Measurements from ENCODE around the gene DGUOK. TPM values are rescaled to one million over a fixed set of nuclear protein-coding genes. Genes with fewer than 3 reads are reported as not detected.

Gene DGUOK
- total and polyA plus RNA-seq, 2 of the 4 experiments (the other 2 are of a cell fraction): 66.3 to 111 TPM

DNA sequence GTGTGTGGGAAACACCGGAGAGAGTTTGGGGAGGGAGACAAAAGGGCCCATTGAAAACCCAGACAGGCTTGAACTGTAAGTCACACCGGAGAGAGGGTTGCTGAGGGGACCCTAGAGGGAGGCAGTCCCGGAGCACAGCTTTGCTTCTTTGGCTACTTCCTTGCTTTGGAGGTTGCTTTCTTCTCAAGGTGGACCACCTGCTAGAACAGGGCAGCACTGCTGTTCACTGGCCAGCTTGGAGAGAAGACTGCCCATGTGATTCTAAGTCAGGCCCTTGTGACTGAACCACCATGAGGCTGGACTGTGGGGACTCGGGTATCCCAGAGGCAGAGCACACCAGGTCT is 29.5 kb upstream of the DGUOK start:
- Histone ChIP-seq H4K91ac (ENCODE audit: insufficient read depth, low read depth, low read length) (no peak overlapping the region), H3K9ac (ENCODE audit: low read depth, low read length) (no peak overlapping the region), H3K18ac (ENCODE audit: low read depth, low read length) (no peak overlapping the region), H3K56ac (ENCODE audit: extremely low read depth, insufficient read depth, low read length) (no peak overlapping the region), H3K27ac (ENCODE audit: insufficient read depth, low read length) (peak overlapping the region; percentile 12; the same call in 1 of the 2 replicates), H3K9me1 (ENCODE audit: insufficient read depth, low read length) (peaks cover 41% of the 10 kb centered on the region), H3K14ac (replicated peaks; ENCODE audit: low read depth, low read length) (peak overlapping the region; percentile 46; the same call in 1 of the 2 replicates), H2BK15ac (ENCODE audit: low read depth, low read length) (no peak overlapping the region), H3K36me3 (ENCODE audit: control insufficient read depth, insufficient read depth, low read length) (peaks cover 30% of the 10 kb centered on the region), H3K79me1 (ENCODE audit: low read depth in 1 of 2, low read length in 2 of 2) (peaks cover 30 to 89% of the 10 kb centered on the region in 2 experiments), H2BK120ac (ENCODE audit: low read depth, low read length) (no peak overlapping the region), H2AFZ (replicated peaks; ENCODE audit: low read length, poor library complexity) (no peak overlapping the region), H3K4ac (ENCODE audit: low read depth, low read length) (0 out of 2 replicates have a peak overlapping the region, but pooled peaks have one; percentile 7), H3K27me3 (ENCODE audit: control insufficient read depth, insufficient read depth, low read length) (no peaks in the 10 kb centered on the region), H2AK5ac (ENCODE audit: low read depth, low read length) (peak overlapping the region; percentile 23; the same call in 1 of the 2 replicates), H3K4me3 (ENCODE audit: insufficient read depth, low read depth, low read length) (no peak overlapping the region), H3K23ac (ENCODE audit: low read depth, low read length) (peak overlapping the region; percentile 34; the same call in 1 of the 2 replicates), H2BK20ac (ENCODE audit: low read depth, low read length) (no peak overlapping the region), H4K8ac (ENCODE audit: low read depth in 2 of 2, low read length in 2 of 2) (no peak overlapping the region), H4K5ac (ENCODE audit: low read depth, low read length) (no peak overlapping the region), H4K20me1 (ENCODE audit: insufficient read depth, low read length) (peaks cover 85% of the 10 kb centered on the region), H3K4me1 (ENCODE audit: control insufficient read depth, insufficient read depth, low read length) (peaks cover 24% of the 10 kb centered on the region), H2AK9ac (replicated peaks; ENCODE audit: low read depth, low read length, poor library complexity) (peak overlapping the region; percentile 76), H3K9me3 (ENCODE audit: control insufficient read depth, insufficient read depth, low read length) (no peaks in the 10 kb centered on the region), H3K4me2 (ENCODE audit: low read depth, low read length) (peak overlapping the region; percentile 70; the same call in 1 of the 2 replicates), H2BK5ac (ENCODE audit: low read depth, low read length, poor library complexity, severe bottlenecking) (no peak overlapping the region)
- dilution Hi-C loops (cut with HindIII; ENCODE audit: low sequenced_read_pairs, unreplicated experiment): no loop called here
- in situ Hi-C loops (cut with MboI; ENCODE audit: low sequenced_read_pairs): no loop called here
- WGBS, 2 experiments (ENCODE audit: extremely low coverage in 2 of 2, insufficient read length in 1 of 2): 86% methylated on average over 1 of the region's 4 CpGs; no CpG with 5 or more reads in 1 of the 2 experiments
- intact Hi-C loops (cut with micrococcal nuclease): no loop called here
- DNase-seq: no peak
- POLR2A ChIA-PET (ENCODE audit: unreplicated experiment): interaction anchor here (0.6 kb wide), 1 partner anchor 223 kb away, joined by 4 read pairs; no protein-coding TSS in a partner anchor
- no peak for TF ChIP-seq MAZ (IDR thresholded peaks at IDR 0.05; ENCODE audit: borderline replicate concordance, low read depth, low read length)
- no peak for TF ChIP-seq NFE2L2 (IDR thresholded peaks at IDR 0.05; ENCODE audit: low read depth, low read length)
- peak; percentile 46; the same call in 1 of the 2 replicates for TF ChIP-seq MXI1 (IDR thresholded peaks at IDR 0.05; ENCODE audit: borderline replicate concordance, low read depth, low read length)
- ATAC-seq (ENCODE audit: low read depth): no peak
- CTCF ChIA-PET: interaction anchor here (1.3 kb wide), 1 partner anchor 73 kb away, joined by 4 read pairs; no protein-coding TSS in a partner anchor
- BruUV-seq (replicated peaks): no TSS peak

Data from IMR-90 (cell line).